AG04449 (cell line): ENCODE data around the gene CES2.

Source experiments
- CTCF ChIA-PET: fragments of 350-600 bp; formaldehyde crosslinking; extraction: SDS; loops from one replicate; lab custom pipeline; 2021; ENCODE audit warnings: antibody characterized with exemption; lab: Yijun Ruan, JAX
- POLR2A ChIA-PET: fragments of 400-600, 350-600 bp; formaldehyde crosslinking; extraction: SDS; loops from one replicate; lab custom pipeline; 2020; ENCODE audit warnings: antibody characterized with exemption, inconsistent platforms; lab: Yijun Ruan, JAX
- DNase-seq: peaks from one replicate; pipeline ENCODE4 v3.0.0-alpha.2; 2010; ENCODE audit warnings: low read depth, low spot score
- H3K4me3 ChIP-seq: 2 replicates; pipeline ENCODE4 v1.5.1; 2011; ENCODE audit warnings: low read depth, mild to moderate bottlenecking, control low read depth, low read length
- TF ChIP-seq, protein P1 (sequence below): IDR thresholded peaks from one replicate; pipeline ENCODE4 v1.5.1; 2011; ENCODE audit warnings: mild to moderate bottlenecking, moderate library complexity, low read length, control low read depth, inconsistent platforms; ENCODE audit not compliant: insufficient read depth; ENCODE audit errors: missing control alignments

Gene CES2

DNA sequence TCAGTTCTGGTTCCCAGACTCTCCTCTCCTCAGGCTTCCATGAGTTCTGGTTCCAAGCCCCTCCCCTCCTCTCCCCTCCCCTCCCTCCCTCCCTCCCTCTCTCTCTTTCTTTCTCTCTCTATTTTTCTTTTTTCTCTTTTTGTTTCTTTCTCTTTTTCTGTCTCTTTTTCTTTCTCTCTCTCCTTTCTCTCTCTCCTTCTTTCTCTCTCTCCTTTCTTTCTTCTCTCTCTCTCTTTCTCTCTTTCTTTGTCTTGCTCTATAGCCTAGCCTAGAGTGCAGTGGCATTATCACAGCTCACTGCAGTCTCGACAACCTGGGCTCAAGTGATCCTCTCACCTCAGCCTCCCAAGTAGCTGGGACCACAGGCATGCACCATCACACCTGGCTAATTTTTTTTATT lies 25.0 kb downstream of the CES2 start:
- DNase-seq, result no peak
- CTCF ChIA-PET, result interaction anchor here (0.8 to 6.1 kb wide), 28 partner anchors 8 to 227 kb away, joined by 3 to 57 read pairs (median 7); partner anchors contain the start of genes B3GNT9, FBXL8, MATCAP1 and TRADD
- POLR2A ChIA-PET, result no interaction called here
- no peak overlapping the region for H3K4me3 ChIP-seq
- TF ChIP-seq, protein P1, sequence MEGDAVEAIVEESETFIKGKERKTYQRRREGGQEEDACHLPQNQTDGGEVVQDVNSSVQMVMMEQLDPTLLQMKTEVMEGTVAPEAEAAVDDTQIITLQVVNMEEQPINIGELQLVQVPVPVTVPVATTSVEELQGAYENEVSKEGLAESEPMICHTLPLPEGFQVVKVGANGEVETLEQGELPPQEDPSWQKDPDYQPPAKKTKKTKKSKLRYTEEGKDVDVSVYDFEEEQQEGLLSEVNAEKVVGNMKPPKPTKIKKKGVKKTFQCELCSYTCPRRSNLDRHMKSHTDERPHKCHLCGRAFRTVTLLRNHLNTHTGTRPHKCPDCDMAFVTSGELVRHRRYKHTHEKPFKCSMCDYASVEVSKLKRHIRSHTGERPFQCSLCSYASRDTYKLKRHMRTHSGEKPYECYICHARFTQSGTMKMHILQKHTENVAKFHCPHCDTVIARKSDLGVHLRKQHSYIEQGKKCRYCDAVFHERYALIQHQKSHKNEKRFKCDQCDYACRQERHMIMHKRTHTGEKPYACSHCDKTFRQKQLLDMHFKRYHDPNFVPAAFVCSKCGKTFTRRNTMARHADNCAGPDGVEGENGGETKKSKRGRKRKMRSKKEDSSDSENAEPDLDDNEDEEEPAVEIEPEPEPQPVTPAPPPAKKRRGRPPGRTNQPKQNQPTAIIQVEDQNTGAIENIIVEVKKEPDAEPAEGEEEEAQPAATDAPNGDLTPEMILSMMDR, result no peak

DNA sequence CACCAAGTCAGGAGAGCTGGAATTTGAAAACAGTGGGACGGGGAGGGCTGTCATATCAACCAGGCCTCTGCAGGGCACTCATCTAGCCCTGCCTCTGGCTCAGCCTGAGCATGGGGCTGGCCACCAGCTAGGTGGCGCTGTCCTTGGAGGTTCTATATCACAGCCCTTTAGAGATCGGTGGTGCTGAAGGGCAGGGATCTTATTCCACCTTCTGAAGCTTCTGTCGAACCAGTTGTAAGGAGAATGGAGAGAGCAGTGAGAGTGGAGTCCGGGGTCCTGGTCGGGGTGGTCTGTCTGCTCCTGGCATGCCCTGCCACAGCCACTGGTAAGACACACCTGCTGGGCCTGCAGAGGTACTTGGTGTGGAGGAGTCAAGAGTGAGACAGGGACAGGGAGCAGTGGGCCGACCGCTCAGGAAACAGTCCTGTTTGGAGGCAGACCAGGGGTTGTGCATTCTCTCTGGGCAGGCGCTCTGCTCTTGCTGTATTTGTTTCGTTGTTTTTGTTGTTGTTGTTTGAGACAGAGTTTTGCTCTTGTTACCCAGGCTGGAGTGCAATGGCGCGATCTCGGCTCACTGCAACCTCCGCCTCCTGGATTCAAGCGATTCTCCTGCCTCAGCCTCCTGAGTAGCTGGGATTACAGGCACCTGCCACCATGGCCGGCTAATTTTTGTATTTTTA lies 25.9 kb downstream of the CES2 start, which contains the start of gene CES3:
TSS of gene CES3 (plus strand) at position 202 of the 680 bp plus-strand sequence. CDS start at position 244, 42 bp downstream.
- TF ChIP-seq, protein P1, result peak; percentile 84
- CTCF ChIA-PET, result interaction anchor here (0.8 to 6.1 kb wide), 27 partner anchors 9 to 226 kb away, joined by 3 to 57 read pairs (median 6); partner anchors contain the start of genes B3GNT9, FBXL8, MATCAP1 and TRADD
- no peak for DNase-seq
- POLR2A ChIA-PET, result no interaction called here
- no peak within 1 kb of the TSS for H3K4me3 ChIP-seq

DNA sequence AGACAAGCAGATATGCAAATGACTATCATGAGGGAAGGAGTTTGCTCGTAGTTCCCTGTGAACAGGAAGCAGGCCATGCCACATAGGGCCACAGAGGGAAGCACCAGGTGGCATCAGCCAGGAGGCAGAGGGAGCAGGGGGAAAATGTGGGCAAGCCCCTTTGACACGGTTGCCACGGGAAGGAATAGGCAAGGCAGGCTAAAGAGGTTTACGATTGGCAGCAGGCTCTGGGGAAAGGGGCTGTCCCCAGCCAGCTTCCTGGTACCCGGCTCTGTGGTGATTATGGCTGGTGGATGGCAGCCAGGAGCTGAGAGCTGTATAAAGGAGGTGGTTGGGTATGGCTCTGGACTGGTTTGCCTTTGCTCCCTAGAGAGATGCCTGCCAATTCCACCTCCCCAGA lies 26.6 kb downstream of the CES2 start:
- ChIA-PET CTCF (interaction anchor here (0.8 to 4.2 kb wide), 18 partner anchors 9 to 222 kb away, joined by 3 to 46 read pairs (median 5); partner anchors contain the start of genes FBXL8, MATCAP1 and TRADD), POLR2A (no interaction called here)
- TF ChIP-seq, protein P1, result no peak
- DNase-seq, result no peak
- H3K4me3 ChIP-seq, result no peak overlapping the region

DNA sequence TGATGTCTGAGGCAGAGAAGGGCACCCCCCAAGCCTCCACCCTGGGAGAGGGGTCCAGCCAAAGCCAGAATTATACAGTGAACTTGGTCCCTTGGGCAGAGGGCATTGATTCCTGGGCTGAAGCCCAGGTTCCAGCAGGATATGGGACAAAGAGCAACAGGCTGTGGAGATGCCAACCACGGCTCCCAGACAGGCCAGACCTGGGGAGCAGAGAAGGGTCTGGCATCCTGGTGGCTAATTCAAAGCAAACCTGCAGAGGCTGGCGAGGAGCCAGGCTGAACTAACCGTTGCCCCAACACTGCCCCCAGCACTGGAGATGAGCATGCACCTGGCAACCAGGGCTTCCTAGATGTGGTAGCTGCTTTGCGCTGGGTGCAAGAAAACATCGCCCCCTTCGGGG lies 28.7 kb downstream of the CES2 start:
- no peak for DNase-seq
- POLR2A ChIA-PET, result no interaction called here
- CTCF ChIA-PET, result interaction anchor here (1.1 to 5.4 kb wide), 8 partner anchors 8 to 191 kb away, joined by 3 to 46 read pairs (median 9); no protein-coding TSS in a partner anchor
- TF ChIP-seq, protein P1, result no peak
- no peak overlapping the region for H3K4me3 ChIP-seq

DNA sequence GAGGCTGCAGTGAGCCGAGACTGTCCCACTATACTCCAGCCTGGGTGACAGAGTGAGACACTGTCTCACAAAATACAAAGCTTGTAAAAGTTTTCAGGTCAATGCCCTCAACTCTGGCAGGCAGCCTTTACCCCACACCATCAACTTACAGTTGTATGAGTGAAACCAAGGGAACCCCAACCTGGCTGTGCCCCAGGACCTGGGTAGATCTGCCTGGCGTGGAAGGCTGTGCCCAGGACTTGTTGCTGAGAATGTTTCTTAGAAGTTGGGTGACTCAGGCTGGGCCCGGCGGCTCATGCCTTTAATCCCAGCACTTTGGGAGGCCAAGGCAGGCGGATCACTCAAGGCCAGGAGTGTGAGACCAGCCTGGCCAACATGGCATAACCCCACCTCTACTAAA lies 33.5 kb downstream of the CES2 start:
- no peak overlapping the region for H3K4me3 ChIP-seq
- TF ChIP-seq, protein P1, result no peak
- ChIA-PET POLR2A (no interaction called here), CTCF (interaction anchor here (1.0 to 5.4 kb wide), 6 partner anchors 9 to 189 kb away, joined by 3 to 21 read pairs (median 4); no protein-coding TSS in a partner anchor)
- no peak for DNase-seq

DNA sequence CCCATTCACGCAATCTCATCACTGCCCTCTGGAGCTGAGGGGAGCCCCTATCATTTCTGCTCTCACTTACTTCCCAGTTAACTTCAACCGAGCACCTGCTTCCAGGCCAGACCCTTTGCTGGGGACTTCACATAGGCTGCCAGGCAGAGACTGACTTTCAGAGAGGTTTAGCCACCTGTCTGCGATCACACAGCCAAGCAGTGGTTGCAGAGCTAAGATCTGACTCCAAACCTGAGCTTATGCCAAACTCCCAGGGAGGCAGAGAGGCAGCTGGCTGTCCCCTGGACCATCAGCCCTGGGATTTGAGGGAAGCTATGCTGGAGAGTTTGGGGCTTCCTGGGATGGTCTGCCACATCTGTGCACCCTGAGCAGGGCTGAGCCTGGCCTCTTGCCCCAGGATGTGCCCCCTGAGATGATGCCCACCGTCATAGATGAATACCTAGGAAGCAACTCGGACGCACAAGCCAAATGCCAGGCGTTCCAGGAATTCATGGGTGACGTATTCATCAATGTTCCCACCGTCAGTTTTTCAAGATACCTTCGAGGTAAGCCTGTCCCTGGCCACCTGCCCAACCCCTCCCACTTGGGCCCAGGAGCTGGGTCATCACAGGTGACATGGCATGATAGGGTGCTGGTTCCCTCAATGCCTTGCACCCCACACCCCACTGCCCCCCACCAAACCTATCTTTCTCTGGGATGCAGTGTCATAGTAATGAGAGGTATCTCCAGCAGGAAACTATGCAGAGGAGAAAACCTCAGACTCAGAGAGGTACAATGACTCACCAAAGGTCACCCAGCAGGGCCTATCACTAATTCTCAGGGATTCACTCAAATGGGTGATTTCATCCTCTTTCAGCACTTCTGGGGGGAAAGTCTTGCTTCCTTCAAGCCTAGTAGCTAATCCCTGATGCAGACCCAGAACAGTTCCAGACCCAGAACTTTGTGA lies 35.7 kb downstream of the CES2 start:
- H3K4me3 ChIP-seq, result no peak overlapping the region
- ChIA-PET CTCF (interaction anchor here (1.0 to 12.6 kb wide), 10 partner anchors 9 to 214 kb away, joined by 3 to 241 read pairs (median 9); partner anchors contain the start of genes B3GNT9, CES3, EXOC3L1 and FBXL8), POLR2A (no interaction called here)
- no peak for DNase-seq
- TF ChIP-seq, protein P1, result no peak
